SK-N-SH (cell line): Measurements from ENCODE around the gene LRFN4. TPM values are rescaled to one million over a fixed set of nuclear protein-coding genes. Genes with fewer than 3 reads are reported as not detected.

Experiments used
- CTCF ChIA-PET: fragments of 300-600, 350-600 bp; formaldehyde crosslinking; extraction: SDS; loops from one replicate; lab custom pipeline; 2021; lab: Yijun Ruan, JAX
- POLR2A ChIA-PET: fragments of 350-600 bp; sonication (Branson Sonifier 250); formaldehyde crosslinking; extraction: SDS; loops from one replicate; lab custom pipeline; 2020; ENCODE audit warnings: antibody characterized with exemption, inconsistent platforms; lab: Yijun Ruan, JAX
- DNase-seq: peaks from one replicate; pipeline ENCODE4 v3.0.0; 2012
- H2AFZ ChIP-seq: fragments of 200-600 bp; sonication (generic); 2 replicates; pipeline ENCODE4 v1.8.1; 2016; ENCODE audit warnings: antibody characterized with exemption, mild to moderate bottlenecking, low read depth
- H3F3A ChIP-seq: fragments of 200-600 bp; sonication (generic); replicated peaks from 2 replicates; pipeline ENCODE3; 2016; ENCODE audit warnings: antibody characterized with exemption, mild to moderate bottlenecking; ENCODE audit not compliant: insufficient read depth
- H3K27ac ChIP-seq, 2 experiments: fragments of 200-500 bp in 1 of 2; fragments of 200-600 bp in 1 of 2; sonication (Bioruptor generic) in 1 of 2; sonication (generic), shearing (Covaris generic) in 1 of 2; 2 replicates each; pipeline versions ENCODE4 v1.5.1 to v1.6.1; 2014 to 2016; ENCODE audit warnings: low read depth in 2 of 2, inconsistent platforms in 1 of 2, low read length in 1 of 2, mild to moderate bottlenecking in 1 of 2, mixed read lengths in 1 of 2
- H3K27me3 ChIP-seq: fragments of 200-600 bp; sonication (generic), shearing (Covaris generic); 2 replicates; pipeline ENCODE4 v1.6.1; 2016; ENCODE audit warnings: mixed run types; ENCODE audit not compliant: insufficient read depth
- H3K36me3 ChIP-seq, 2 experiments: fragments of 200-500 bp in 1 of 2; fragments of 200-600 bp in 1 of 2; sonication (Bioruptor generic) in 1 of 2; sonication (generic) in 1 of 2; replicated peaks in 1 of 2; 2 replicates each; pipeline versions ENCODE3 to v1.5.1; 2014 to 2016; ENCODE audit warnings: low read length in 1 of 2, mild to moderate bottlenecking in 1 of 2; ENCODE audit not compliant: insufficient read depth in 2 of 2, control insufficient read depth in 1 of 2
- H3K4me1 ChIP-seq, 2 experiments: fragments of 200-500 bp in 1 of 2; fragments of 200-600 bp in 1 of 2; sonication (Bioruptor generic) in 1 of 2; sonication (generic), shearing (Covaris generic) in 1 of 2; 2 replicates each; pipeline versions ENCODE4 v1.5.1 to v1.6.1; 2014 to 2016; ENCODE audit warnings: low read depth in 1 of 2, low read length in 1 of 2, mixed run types in 1 of 2; ENCODE audit not compliant: insufficient read depth in 2 of 2, control insufficient read depth in 1 of 2
- H3K4me2 ChIP-seq: fragments of 200-600 bp; sonication (generic), shearing (Covaris generic); 2 replicates; pipeline ENCODE4 v1.6.1; 2017; ENCODE audit warnings: mixed run types
- H3K4me3 ChIP-seq, 2 experiments: fragments of 200-500 bp in 1 of 2; fragments of 200-600 bp in 1 of 2; sonication (Bioruptor generic) in 1 of 2; sonication (generic), shearing (Covaris generic) in 1 of 2; 2 replicates each; pipeline versions ENCODE4 v1.5.1 to v1.8.1; 2014 to 2016; ENCODE audit warnings: low read depth in 2 of 2, inconsistent platforms in 1 of 2, low read length in 1 of 2, mild to moderate bottlenecking in 1 of 2, mixed read lengths in 1 of 2, moderate library complexity in 1 of 2
- H3K79me2 ChIP-seq: fragments of 200-600 bp; sonication (generic); 2 replicates; pipeline ENCODE4 v1.8.1; 2017; ENCODE audit warnings: mild to moderate bottlenecking; ENCODE audit not compliant: insufficient read depth
- H3K9ac ChIP-seq: fragments of 200-600 bp; sonication (generic); 2 replicates; pipeline ENCODE4 v1.6.1; 2017; ENCODE audit warnings: mixed run types
- H3K9me2 ChIP-seq: fragments of 200-600 bp; sonication (generic); 2 replicates; pipeline ENCODE4 v1.6.1; 2017; ENCODE audit warnings: mixed run types
- H3K9me3 ChIP-seq: fragments of 200-600 bp; sonication (generic); 2 replicates; pipeline ENCODE4 v1.6.1; 2017; ENCODE audit warnings: mixed run types, mild to moderate bottlenecking, moderate library complexity
- H4K20me1 ChIP-seq: fragments of 200-600 bp; sonication (generic); 2 replicates; pipeline ENCODE4 v1.6.1; 2017; ENCODE audit warnings: mild to moderate bottlenecking, mixed run types; ENCODE audit not compliant: insufficient read depth
- ELF1 ChIP-seq: IDR thresholded peaks from 2 replicates; pipeline ENCODE4 v1.4.0; 2012
- EP300 ChIP-seq, 2 experiments: IDR thresholded peaks; 2 replicates each; pipeline versions ENCODE4 v1.4.0 to v1.6.1; 2012; ENCODE audit warnings: borderline replicate concordance in 1 of 2, low read depth in 1 of 2, low read length in 1 of 2
- EZH2phosphoT487 ChIP-seq: fragments of 200-600 bp; sonication (generic); IDR thresholded peaks from 2 replicates; pipeline ENCODE4 v1.6.1; 2017; ENCODE audit warnings: low read depth, mixed run types, mild to moderate bottlenecking, antibody characterized with exemption, moderate library complexity, borderline replicate concordance
- FOXJ3 ChIP-seq: sonication (generic); formaldehyde crosslinking; IDR thresholded peaks from 2 replicates; pipeline ENCODE4 v1.5.1; 2020; ENCODE audit warnings: mild to moderate bottlenecking, missing genetic modification reagents
- FOXM1 ChIP-seq: IDR thresholded peaks from 2 replicates; pipeline ENCODE4 v1.4.0; 2012; ENCODE audit warnings: low read depth, mild to moderate bottlenecking
- JUND ChIP-seq: IDR thresholded peaks from 2 replicates; pipeline ENCODE4 v1.4.0; 2012
- MXI1 ChIP-seq: IDR thresholded peaks from 2 replicates; pipeline ENCODE4 v1.6.1; 2012; ENCODE audit warnings: mild to moderate bottlenecking, low read depth, low read length, improper control_type of control experiment
- NFIC ChIP-seq: IDR thresholded peaks from 2 replicates; pipeline ENCODE4 v1.4.0; 2012; ENCODE audit warnings: borderline replicate concordance
- NRF1 ChIP-seq: IDR thresholded peaks from 2 replicates; pipeline ENCODE4 v1.6.1; 2012; ENCODE audit warnings: low read depth, mild to moderate bottlenecking, low read length
- POLR2AphosphoS5 ChIP-seq: IDR thresholded peaks from 2 replicates; pipeline ENCODE4 v1.6.1; 2012; ENCODE audit warnings: low read depth, low read length
- RAD21 ChIP-seq: IDR thresholded peaks from 2 replicates; pipeline ENCODE4 v1.6.1; 2012; ENCODE audit warnings: mild to moderate bottlenecking, low read length
- RCOR1 ChIP-seq: fragments of 150-350 bp; IDR thresholded peaks from 2 replicates; pipeline ENCODE4 v1.6.1; 2017; ENCODE audit warnings: antibody characterized with exemption, low read length
- REST ChIP-seq: IDR thresholded peaks from 2 replicates; pipeline ENCODE4 v1.6.1; 2012; ENCODE audit warnings: mild to moderate bottlenecking, low read depth, low read length, moderate library complexity
- RFX5 ChIP-seq: IDR thresholded peaks from 2 replicates; pipeline ENCODE4 v1.6.1; 2012; ENCODE audit warnings: mild to moderate bottlenecking, improper control_type of control experiment, low read length
- SIN3A ChIP-seq: IDR thresholded peaks from 2 replicates; pipeline ENCODE4 v1.6.1; 2012; ENCODE audit warnings: low read depth, mild to moderate bottlenecking, low read length, moderate library complexity, borderline replicate concordance
- TAF1 ChIP-seq: IDR thresholded peaks from 2 replicates; pipeline ENCODE4 v1.6.1; 2012; ENCODE audit warnings: low read depth, mild to moderate bottlenecking, low read length, moderate library complexity, borderline replicate concordance
- USF1 ChIP-seq: IDR thresholded peaks from 2 replicates; pipeline ENCODE4 v1.4.0; 2012; ENCODE audit warnings: low read depth, borderline replicate concordance
- WGBS: methylation state at CpG from one replicate; pipeline ENCODE4 v1.1.6; 2017; ENCODE audit warnings: low lambda C conversion rate; 5-methylcytosine and 5-hydroxymethylcytosine counted together
- polyA plus RNA-seq, 3 experiments: library from polyadenylated mRNA; depleted of rRNA; stranded (reverse); fragments of >200 nt; gene quantifications; 2 replicates each; pipeline ENCODE4 v1.2.3, GENCODE V29; 2012

LRFN4 gene
- polyA plus RNA-seq, 1 of the 3 experiments (the other 2 are of a cell fraction) = 15.9 TPM

- H3K9me3 ChIP-seq = no peaks in the 10 kb centered on the region
- no peak for DNase-seq
- no peak overlapping the region for H3K4me3 ChIP-seq
- H3K27me3 ChIP-seq = no peaks in the 10 kb centered on the region
- ChIA-PET POLR2A (no interaction called here), CTCF (interaction anchor here (0.6 to 1.1 kb wide), 2 partner anchors 10 to 87 kb away, joined by 3 read pairs; no protein-coding TSS in a partner anchor)
- no peak overlapping the region for H2AFZ ChIP-seq
- no peaks in the 10 kb centered on the region for H3K36me3 ChIP-seq
- WGBS = 92% methylated on average over 11 of the region's 11 CpGs
- H4K20me1 ChIP-seq = no peaks in the 10 kb centered on the region
- H3F3A ChIP-seq = peaks cover 8% of the 10 kb centered on the region
- no peaks in the 10 kb centered on the region for H3K79me2 ChIP-seq
- H3K4me2 ChIP-seq = no peak overlapping the region
- H3K27ac ChIP-seq = no peak overlapping the region
- H3K9me2 ChIP-seq = no peaks in the 10 kb centered on the region
- H3K4me1 ChIP-seq = peaks cover 4 to 24% of the 10 kb centered on the region in 2 experiments; a peak in 2 of 4 replicates
- H3K9ac ChIP-seq = no peak overlapping the region
- TF ChIP-seq RAD21 (no peak), EZH2phosphoT487 (no peak), ELF1 (no peak), EP300 (IDR thresholded peaks at IDR 0.05; ENCODE audit: borderline replicate concordance in 1 of 2, low read depth in 1 of 2, low read length in 1 of 2) (no peak), TAF1 (no peak), MXI1 (no peak), FOXM1 (no peak), NFIC (no peak), SIN3A (no peak), FOXJ3 (no peak), POLR2AphosphoS5 (no peak), NRF1 (no peak)
Measured at GRCh38 chr11:66887526-66887925, 30.7 kb downstream of the LRFN4 start.

- POLR2A ChIA-PET = interaction anchor here (0.6 kb wide), 1 partner anchor 34 kb away, joined by 4 read pairs; no protein-coding TSS in a partner anchor
Measured at GRCh38 chr11:66888282-66888681, 31.4 kb downstream of the LRFN4 start.

More at GRCh38 chr11:66888282-66888681, 31.4 kb downstream of the LRFN4 start:
- H3K4me1 ChIP-seq = peaks cover 7 to 17% of the 10 kb centered on the region in 2 experiments; a peak in 2 of 4 replicates
- no peaks in the 10 kb centered on the region for H3K9me2 ChIP-seq
- no peaks in the 10 kb centered on the region for H3K27me3 ChIP-seq
- 96% methylated on average over 10 of the region's 10 CpGs for WGBS
- no peaks in the 10 kb centered on the region for H4K20me1 ChIP-seq
- no peaks in the 10 kb centered on the region for H3K79me2 ChIP-seq
- no peak overlapping the region for H3K4me3 ChIP-seq
- TF ChIP-seq ELF1 = no peak
- no peak for TF ChIP-seq JUND
- no peak for TF ChIP-seq USF1
- TF ChIP-seq REST = no peak
- TF ChIP-seq RCOR1 = no peak
- TF ChIP-seq POLR2AphosphoS5 = no peak
- TF ChIP-seq RFX5 = no peak
- no peaks in the 10 kb centered on the region for H3K9me3 ChIP-seq
- H3K9ac ChIP-seq = no peak overlapping the region
- peaks cover 8% of the 10 kb centered on the region for H3F3A ChIP-seq
- H3K36me3 ChIP-seq = no peaks in the 10 kb centered on the region
- CTCF ChIA-PET = interaction anchor here (0.6 to 1.1 kb wide), 2 partner anchors 10 to 86 kb away, joined by 3 read pairs; no protein-coding TSS in a partner anchor
- DNase-seq = no peak
- no peak overlapping the region for H3K27ac ChIP-seq
- no peak overlapping the region for H3K4me2 ChIP-seq
- H2AFZ ChIP-seq = no peak overlapping the region
